Right cardiac atrium (tissue), 5 donors: ENCODE data around the gene ALOX15. TPM values are rescaled to one million over a fixed set of nuclear protein-coding genes. Genes with fewer than 3 reads are reported as not detected.

Source experiments
- ATAC-seq, 2 donors: fragments of 200-7000 bp; cut with Tn5 transposase; one replicate each; pipeline versions ENCODE4 v1.8.0 to v1.9.1; 2020; ENCODE audit warnings: moderate library complexity in 2 of 2, mild to moderate bottlenecking in 1 of 2
- DNase-seq, 3 donors: peaks; one replicate each; pipeline ENCODE4 v3.0.0-alpha.2; 2020
- H3K27ac ChIP-seq: one replicate; pipeline ENCODE4 v1.5.1; 2013; ENCODE audit warnings: mild to moderate bottlenecking, low read length, control low read depth, moderate library complexity
- H3K27me3 ChIP-seq: one replicate; pipeline ENCODE4 v1.6.1; 2013; ENCODE audit not compliant: control insufficient read depth, insufficient read depth
- H3K4me1 ChIP-seq: one replicate; pipeline ENCODE4 v1.6.1; 2013; ENCODE audit warnings: low read length; ENCODE audit not compliant: control insufficient read depth, insufficient read depth
- H3K4me3 ChIP-seq: one replicate; pipeline ENCODE4 v1.5.1; 2013; ENCODE audit warnings: low read length, control low read depth
- H3K9me3 ChIP-seq: one replicate; pipeline ENCODE4 v1.6.1; 2013; ENCODE audit warnings: low read length; ENCODE audit not compliant: control insufficient read depth
- WGBS: extraction: QIAGEN DNeasy Blood & Tissue Kit; methylation state at CpG from one replicate; pipeline ENCODE4 v1.1.7; 2013; 5-methylcytosine and 5-hydroxymethylcytosine counted together
- intact Hi-C, 4 donors: fragments of 100-400 bp; cut with DNase I; formaldehyde crosslinking; loops; one replicate each; pipeline versions ENCODE4 v1.11.0 to v1.14.0; 2022 to 2023
- polyA plus RNA-seq: library from polyadenylated mRNA; stranded (reverse); fragments of 200-250 nt; gene quantifications from one replicate; pipeline ENCODE4 v1.2.3, GENCODE V29; 2013
- total RNA-seq, 4 donors: library from RNA; stranded (reverse); fragmentation: NEBNext Ultra II Directional; extraction: Animal tissue kit (Norgen Biotek cat#: 25700); gene quantifications; one replicate each; pipeline ENCODE4 v1.2.1, GENCODE V29; 2021
- donor health status: healthy with polysubstance abuse.
- donor health status: DM: no; HTN: yes; CAD: no.
- donor health status: DM: no; HTN: no; CAD: no.
- donor health status: DM: no; HTN: yes; CAD: no; lungs with severe emphysema.
- donor health status: DM: yes; HTN: yes; CAD: no.

The ALOX15 gene
- total and polyA plus RNA-seq, 5 donors, result 0.05 to 2.0 (median 0.97) TPM; not detected in 1

GRCh38 chr17:4584917-4585637, 56.4 kb downstream of the ALOX15 start:
- Histone ChIP-seq H3K27ac (no peak overlapping the region), H3K27me3 (no peaks in the 10 kb centered on the region), H3K9me3 (no peaks in the 10 kb centered on the region), H3K4me3 (peak overlapping the region; percentile 46), H3K4me1 (peaks cover 3% of the 10 kb centered on the region)
- ATAC-seq (no peak), DNase-seq (peak in 2 of 3 donors; percentile 64 to 69)
- 28% methylated on average over 57 of the region's 57 CpGs for WGBS
- intact Hi-C loops, result no loop called here

GRCh38 chr17:4584101-4584916, 57.2 kb downstream of the ALOX15 start, which contains the start of gene SMTNL2:
SMTNL2 (plus strand) TSS chr17:4584529; CDS start chr17:4584606, 77 bp downstream.
- H3K4me1 ChIP-seq, result peaks cover 3% of the 10 kb centered on the region
- under 1% methylated on average over 100 of the region's 100 CpGs for WGBS

GRCh38 chr17:4583782-4584100, 57.7 kb downstream of the ALOX15 start:
- H3K27me3 ChIP-seq, result no peaks in the 10 kb centered on the region
- DNase-seq (peak in 2 of 3 donors; percentile 71 to 72), ATAC-seq (peak; percentile 60 to 74)
- 27% methylated on average over 12 of the region's 12 CpGs for WGBS
- peaks cover 3% of the 10 kb centered on the region for H3K4me1 ChIP-seq
- H3K9me3 ChIP-seq, result no peaks in the 10 kb centered on the region
- H3K4me3 ChIP-seq, result peak overlapping the region; percentile 46
- H3K27ac ChIP-seq, result no peak overlapping the region
- intact Hi-C loops, result no loop called here

More at GRCh38 chr17:4584101-4584916, 57.2 kb downstream of the ALOX15 start, which contains the start of gene SMTNL2:
- Histone ChIP-seq H3K27me3 (no peaks in the 10 kb centered on the region), H3K4me3 (peak within 1 kb of the TSS; percentile 46), H3K27ac (no peak within 1 kb of the TSS), H3K9me3 (no peaks in the 10 kb centered on the region)
- ATAC-seq (peak; percentile 79 to 82), DNase-seq (peak; percentile 82 to 92 (median 92))
- intact Hi-C loops, result no loop called here

- intact Hi-C loops, result no loop called here
- peak in 2 of 3 donors; percentile 16 to 27 for DNase-seq
- H3K4me1 ChIP-seq, result peaks cover 3% of the 10 kb centered on the region
- no peaks in the 10 kb centered on the region for H3K9me3 ChIP-seq
- no peak for ATAC-seq
- H3K27ac ChIP-seq, result no peak overlapping the region
- H3K27me3 ChIP-seq, result no peaks in the 10 kb centered on the region
- 79% methylated on average over 3 of the region's 3 CpGs for WGBS
- no peak overlapping the region for H3K4me3 ChIP-seq
These were observed 58.3 kb downstream of the ALOX15 start for GRCh38 chr17:4583206-4583605.

GRCh38 chr17:4582691-4583090, 58.8 kb downstream of the ALOX15 start:
- WGBS, result 74% methylated on average over 8 of the region's 8 CpGs
- ATAC-seq, result no peak
- H3K27me3 ChIP-seq, result no peaks in the 10 kb centered on the region
- H3K9me3 ChIP-seq, result no peaks in the 10 kb centered on the region
- no peak overlapping the region for H3K4me3 ChIP-seq
- intact Hi-C loops, result no loop called here
- H3K4me1 ChIP-seq, result peaks cover 3% of the 10 kb centered on the region
- peak in 2 of 3 donors; percentile 21 to 32 for DNase-seq
- H3K27ac ChIP-seq, result no peak overlapping the region

- DNase-seq (peak in 2 of 3 donors; percentile 46 to 59), ATAC-seq (no peak)
- H3K4me3 ChIP-seq, result no peak overlapping the region
- H3K9me3 ChIP-seq, result no peaks in the 10 kb centered on the region
- no peaks in the 10 kb centered on the region for H3K27me3 ChIP-seq
- no peaks in the 10 kb centered on the region for H3K4me1 ChIP-seq
- 69% methylated on average over 7 of the region's 7 CpGs for WGBS
- intact Hi-C loops, result no loop called here
- H3K27ac ChIP-seq, result no peak overlapping the region
These were observed 59.4 kb downstream of the ALOX15 start for GRCh38 chr17:4582101-4582501.

Other genes with a start within 250 kb of the ALOX15 start
- gene SPNS3, start 207.7 kb downstream of the ALOX15 start, total RNA-seq, result under 1 TPM in 2 of 4 donors, not detected in 2; 0.29 to 0.45 TPM
- gene SPNS3, start 207.7 kb downstream of the ALOX15 start, polyA plus RNA-seq, result 0.23 TPM
- gene SPNS2, start 142.8 kb downstream of the ALOX15 start, total RNA-seq, result 10 to 100 TPM in 2 of 4 donors, 1 to 10 TPM in 2; 9.6 to 12.7 (median 10.3) TPM
- 16.2 TPM for gene SPNS2, start 142.8 kb downstream of the ALOX15 start, polyA plus RNA-seq
- gene MYBBP1A, start 86.3 kb downstream of the ALOX15 start, total RNA-seq, result 10 to 100 TPM; 18.4 to 28.5 (median 23.1) TPM
- 15.9 TPM for gene MYBBP1A, start 86.3 kb downstream of the ALOX15 start, polyA plus RNA-seq
- not detected for gene GGT6, start 81.1 kb downstream of the ALOX15 start, total RNA-seq
- gene GGT6, start 81.1 kb downstream of the ALOX15 start, polyA plus RNA-seq, result not detected
- 10 to 100 TPM; 10.7 to 20.8 (median 14.2) TPM for gene SMTNL2, start 57.1 kb downstream of the ALOX15 start, total RNA-seq
- gene SMTNL2, start 57.1 kb downstream of the ALOX15 start, polyA plus RNA-seq, result 5.8 TPM
- gene PELP1, start 62.5 kb upstream of the ALOX15 start, total RNA-seq, result 10 to 100 TPM; 29.7 to 40.9 (median 36.7) TPM
- gene PELP1, start 62.5 kb upstream of the ALOX15 start, polyA plus RNA-seq, result 21.1 TPM
- 10 to 100 TPM; 21.6 to 35.1 (median 25.5) TPM for gene ARRB2, start 69.0 kb upstream of the ALOX15 start, total RNA-seq
- gene ARRB2, start 69.0 kb upstream of the ALOX15 start, polyA plus RNA-seq, result 17.0 TPM
- 10 to 100 TPM; 17.8 to 21.6 (median 21.0) TPM for gene MED11, start 89.8 kb upstream of the ALOX15 start, total RNA-seq
- 47.6 TPM for gene MED11, start 89.8 kb upstream of the ALOX15 start, polyA plus RNA-seq
- gene ZMYND15, start 98.2 kb upstream of the ALOX15 start, total RNA-seq, result under 1 TPM; 0.20 to 0.53 (median 0.33) TPM
- gene ZMYND15, start 98.2 kb upstream of the ALOX15 start, polyA plus RNA-seq, result 0.23 TPM
- gene CXCL16, start 98.2 kb upstream of the ALOX15 start, total RNA-seq, result 1 to 10 TPM; 5.0 to 6.3 (median 5.5) TPM
- gene CXCL16, start 98.2 kb upstream of the ALOX15 start, polyA plus RNA-seq, result 2.5 TPM
- gene TM4SF5, start 130.2 kb upstream of the ALOX15 start, total RNA-seq, result not detected
- not detected for gene TM4SF5, start 130.2 kb upstream of the ALOX15 start, polyA plus RNA-seq
- 1 to 10 TPM in 3 of 4 donors, under 1 TPM in 1; 0.45 to 1.6 (median 1.4) TPM for gene VMO1, start 144.7 kb upstream of the ALOX15 start, total RNA-seq
- gene VMO1, start 144.7 kb upstream of the ALOX15 start, polyA plus RNA-seq, result 0.70 TPM
- gene GLTPD2, start 147.3 kb upstream of the ALOX15 start, total RNA-seq, result not detected
- not detected for gene GLTPD2, start 147.3 kb upstream of the ALOX15 start, polyA plus RNA-seq
- gene PSMB6, start 154.5 kb upstream of the ALOX15 start, total RNA-seq, result 100 to 1,000 TPM; 149 to 163 (median 151) TPM
- gene PSMB6, start 154.5 kb upstream of the ALOX15 start, polyA plus RNA-seq, result 234 TPM
- 10 to 100 TPM; 12.0 to 15.3 (median 13.4) TPM for gene PLD2, start 165.5 kb upstream of the ALOX15 start, total RNA-seq
- gene PLD2, start 165.5 kb upstream of the ALOX15 start, polyA plus RNA-seq, result 10.0 TPM
- gene MINK1, start 191.7 kb upstream of the ALOX15 start, total RNA-seq, result 10 to 100 TPM; 44.5 to 54.7 (median 49.3) TPM
- 31.1 TPM for gene MINK1, start 191.7 kb upstream of the ALOX15 start, polyA plus RNA-seq